NCI-H2196 treated with DMSO at 0.1 percent for 48 hours (cell line): ENCODE results near the gene NUDCD2.

Experiments
- DNase-seq: peaks from one replicate; lab custom pipeline; 2025; ENCODE audit not compliant: unreplicated experiment; lab: John Stamatoyannopoulos, UW

The NUDCD2 gene

GRCh38 chr5:163459819-163460561, at the start of gene NUDCD2:
Gene NUDCD2 (minus strand): TSS chr5:163460102. CDS start chr5:163460050, 52 bp downstream.
- peak; percentile 99 for DNase-seq

- DNase-seq = no peak
Measured at GRCh38 chr5:163509291-163509951, 49.5 kb upstream of the NUDCD2 start.

GRCh38 chr5:163508753-163509152, 48.9 kb upstream of the NUDCD2 start:
- no peak for DNase-seq

- DNase-seq = no peak
Measured at GRCh38 chr5:163506726-163507125, 46.8 kb upstream of the NUDCD2 start.

- DNase-seq = no peak
Measured at GRCh38 chr5:163506095-163506457, 46.2 kb upstream of the NUDCD2 start.

GRCh38 chr5:163505368-163506094, 45.6 kb upstream of the NUDCD2 start, which contains the start of gene MAT2B:
Gene MAT2B (plus strand): TSS chr5:163505619. CDS start chr5:163505687, 68 bp downstream.
- peak; percentile 92 for DNase-seq

- no peak for DNase-seq
Measured at GRCh38 chr5:163505049-163505367, 45.1 kb upstream of the NUDCD2 start.

GRCh38 chr5:163504079-163504931, 44.4 kb upstream of the NUDCD2 start:
- no peak for DNase-seq

GRCh38 chr5:163503106-163504078, 43.5 kb upstream of the NUDCD2 start:
- no peak for DNase-seq

- no peak for DNase-seq
Measured at GRCh38 chr5:163502521-163502920, 42.6 kb upstream of the NUDCD2 start.

- DNase-seq = no peak
Measured at GRCh38 chr5:163498886-163499285, 39.0 kb upstream of the NUDCD2 start.

- no peak for DNase-seq
Measured at GRCh38 chr5:163497315-163497714, 37.4 kb upstream of the NUDCD2 start.

GRCh38 chr5:163496286-163496685, 36.4 kb upstream of the NUDCD2 start:
- DNase-seq = no peak

- no peak for DNase-seq
Measured at GRCh38 chr5:163489745-163490075, 29.8 kb upstream of the NUDCD2 start.

GRCh38 chr5:163489055-163489744, 29.3 kb upstream of the NUDCD2 start:
- DNase-seq = no peak

GRCh38 chr5:163478982-163479271, 19.0 kb upstream of the NUDCD2 start:
- no peak for DNase-seq

- DNase-seq = no peak
Measured at GRCh38 chr5:163478126-163478981, 18.5 kb upstream of the NUDCD2 start.

- DNase-seq = no peak
Measured at GRCh38 chr5:163475411-163475810, 15.5 kb upstream of the NUDCD2 start.
